NCI-H345 (cell line): ENCODE measurements around the gene CELF4.
"Not testable (repeated sequence)": the region's sequence is repeated elsewhere in the genome, so short reads cannot be mapped to it uniquely, and the experiment has no call there.

Experiments
- DNase-seq: peaks from one replicate; lab custom pipeline; 2025; lab: John Stamatoyannopoulos, UW

Gene CELF4

GRCh38 chr18:37358061-37358460 lies 207.5 kb downstream of the CELF4 start:
- not testable (repeated sequence) for DNase-seq

- no peak for DNase-seq
Observed at GRCh38 chr18:37355772-37356171, 209.8 kb downstream of the CELF4 start.

- DNase-seq, result no peak
Observed at GRCh38 chr18:37351110-37351509, 214.5 kb downstream of the CELF4 start.

- no peak for DNase-seq
Observed at GRCh38 chr18:37348729-37349128, 216.9 kb downstream of the CELF4 start.

GRCh38 chr18:37346048-37346447 lies 219.6 kb downstream of the CELF4 start:
- DNase-seq, result no peak

- no peak for DNase-seq
Observed at GRCh38 chr18:37343542-37343851, 222.1 kb downstream of the CELF4 start.

GRCh38 chr18:37341473-37342086 lies 224.0 kb downstream of the CELF4 start:
- no peak for DNase-seq

- peak; percentile 25 for DNase-seq
Observed at GRCh38 chr18:37341016-37341415, 224.6 kb downstream of the CELF4 start.

- no peak for DNase-seq
Observed at GRCh38 chr18:37339701-37340215, 225.8 kb downstream of the CELF4 start.

- no peak for DNase-seq
Observed at GRCh38 chr18:37336568-37337285, 228.9 kb downstream of the CELF4 start.

GRCh38 chr18:37335409-37335736 lies 230.2 kb downstream of the CELF4 start:
- DNase-seq, result no peak

- no peak for DNase-seq
Observed at GRCh38 chr18:37334631-37335408, 230.8 kb downstream of the CELF4 start.

- no peak for DNase-seq
Observed at GRCh38 chr18:37332628-37333420, 232.8 kb downstream of the CELF4 start.

GRCh38 chr18:37332219-37332618 lies 233.4 kb downstream of the CELF4 start:
- DNase-seq, result no peak

GRCh38 chr18:37330173-37330572 lies 235.4 kb downstream of the CELF4 start:
- no peak for DNase-seq

GRCh38 chr18:37328946-37329719 lies 236.5 kb downstream of the CELF4 start:
- DNase-seq, result no peak

GRCh38 chr18:37327063-37327577 lies 238.5 kb downstream of the CELF4 start:
- DNase-seq, result no peak

- peak; percentile 32 for DNase-seq
Observed at GRCh38 chr18:37322492-37323035, 243.0 kb downstream of the CELF4 start.

- DNase-seq, result no peak
Observed at GRCh38 chr18:37321582-37322491, 243.8 kb downstream of the CELF4 start.

- DNase-seq, result no peak
Observed at GRCh38 chr18:37320317-37320716, 245.3 kb downstream of the CELF4 start.
